Measurements from ENCODE around the gene ALK.

ALK gene

GRCh38 chr2:29165362-29166241 lies 755.8 kb downstream of the ALK start:
- no peak for DNase-seq

- DNase-seq: no peak
Measured at GRCh38 chr2:29164091-29164846, 757.1 kb downstream of the ALK start.

GRCh38 chr2:29162204-29162928 lies 759.0 kb downstream of the ALK start:
- DNase-seq: no peak

GRCh38 chr2:29160184-29160583 lies 761.2 kb downstream of the ALK start:
- no peak for DNase-seq

GRCh38 chr2:29159125-29159524 lies 762.3 kb downstream of the ALK start:
- DNase-seq: no peak

GRCh38 chr2:29157131-29157530 lies 764.3 kb downstream of the ALK start:
- DNase-seq: no peak

GRCh38 chr2:29155578-29155977 lies 765.8 kb downstream of the ALK start:
- DNase-seq: no peak

GRCh38 chr2:29154610-29155009 lies 766.8 kb downstream of the ALK start:
- no peak for DNase-seq

GRCh38 chr2:29147963-29148362 lies 773.4 kb downstream of the ALK start:
- DNase-seq: no peak

GRCh38 chr2:29146197-29146596 lies 775.2 kb downstream of the ALK start:
- DNase-seq: no peak

- DNase-seq: no peak
Measured at GRCh38 chr2:29143657-29144056, 777.7 kb downstream of the ALK start.

Measured in NCI-H1092 (cell line).